K562 (cell line): ENCODE results near the gene PGLYRP4. TPM values are rescaled to one million over a fixed set of nuclear protein-coding genes. Genes with fewer than 3 reads are reported as not detected.

Experiments used
- ATAC-seq: fragments of 200-7000 bp; cut with Tn5 transposase; 3 replicates; pipeline ENCODE4 v1.9.1; 2020; ENCODE audit warnings: moderate library complexity
- BruUV-seq: library from RNA; stranded (reverse); fragments of 400-500 nt; replicated peaks from 2 replicates; lab custom pipeline; 2021; lab: Mats Ljungman, UMichigan
- CTCF ChIA-PET: fragments of 300-600 bp; formaldehyde crosslinking; extraction: SDS; loops from one replicate; lab custom pipeline; 2021; ENCODE audit warnings: low intra/inter-chr PET ratio; lab: Yijun Ruan, JAX
- POLR2A ChIA-PET: fragments of 300-600, 350-650 bp; sonication (Branson Sonifier 250); formaldehyde crosslinking; extraction: SDS; loops from one replicate; lab custom pipeline; 2021; ENCODE audit warnings: antibody characterized with exemption, inconsistent platforms; lab: Yijun Ruan, JAX
- DNase-seq, 4 experiments: peaks; one replicate each; pipeline versions ENCODE4 v3.0.0 to v3.0.0-alpha.2; 2011 to 2018; ENCODE audit warnings: low spot score in 3 of 4, mixed read lengths in 3 of 4; ENCODE audit errors: extremely low read depth in 1 of 4
- FAIRE-seq: peaks from 2 replicates; lab custom pipeline; 2011; peaks lifted over from hg19 to GRCh38; lab: Jason Lieb, UNC
- H2AFZ ChIP-seq: 2 replicates; pipeline ENCODE4 v1.6.0; 2011; ENCODE audit warnings: low read depth, low read length, control low read depth, inconsistent platforms
- H3K27ac ChIP-seq: fragments of 200-600 bp; 3 replicates; pipeline ENCODE4 v1.8.0; 2011; ENCODE audit warnings: low read depth, mild to moderate bottlenecking, control low read depth, inconsistent platforms, low read length, moderate library complexity, mixed read lengths; ENCODE audit errors: extremely low read depth
- H3K27me3 ChIP-seq, 2 experiments: fragments of 300-600 bp in 1 of 2; 2 replicates in 1 of 2; 3 replicates in 1 of 2; pipeline versions ENCODE4 v1.6.0 to v1.8.0; 2011; ENCODE audit warnings: inconsistent platforms in 2 of 2, low read length in 2 of 2, mild to moderate bottlenecking in 1 of 2, mixed read lengths in 1 of 2, moderate library complexity in 1 of 2; ENCODE audit not compliant: control insufficient read depth in 2 of 2, insufficient read depth in 2 of 2
- H3K36me3 ChIP-seq: fragments of 300-600 bp; 3 replicates; pipeline ENCODE4 v1.8.0; 2011; ENCODE audit warnings: mild to moderate bottlenecking, low read length, inconsistent platforms; ENCODE audit not compliant: control insufficient read depth, insufficient read depth
- H3K4me1 ChIP-seq, 2 experiments: fragments of 200-600 bp in 1 of 2; replicated peaks in 1 of 2; 2 replicates in 1 of 2; 3 replicates in 1 of 2; pipeline versions ENCODE4 v1.5.1 to v1.8.0; 2011; ENCODE audit warnings: inconsistent platforms in 2 of 2, low read length in 2 of 2, mild to moderate bottlenecking in 1 of 2, mixed read lengths in 1 of 2, moderate library complexity in 1 of 2; ENCODE audit not compliant: control insufficient read depth in 2 of 2, insufficient read depth in 2 of 2
- H3K4me2 ChIP-seq: 2 replicates; pipeline ENCODE4 v1.6.1; 2011; ENCODE audit warnings: low read length, control low read depth, inconsistent platforms, mixed read lengths; ENCODE audit not compliant: insufficient read depth
- H3K4me3 ChIP-seq: fragments of 200-600 bp; sonication (generic), shearing (Covaris generic); 2 replicates; pipeline ENCODE4 v1.5.1; 2016; ENCODE audit warnings: control low read depth, inconsistent platforms
- H3K79me2 ChIP-seq: fragments of 200-600 bp; 3 replicates; pipeline ENCODE4 v1.8.0; 2011; ENCODE audit warnings: low read length, inconsistent platforms; ENCODE audit not compliant: control insufficient read depth, insufficient read depth
- H3K9ac ChIP-seq, 2 experiments: 2 replicates each; pipeline versions ENCODE4 v1.6.0 to v1.6.1; 2011; ENCODE audit warnings: low read depth in 2 of 2, low read length in 2 of 2, control low read depth in 1 of 2, inconsistent platforms in 1 of 2, mild to moderate bottlenecking in 1 of 2, mixed read lengths in 1 of 2; ENCODE audit not compliant: insufficient read depth in 1 of 2
- H3K9me1 ChIP-seq: one replicate; pipeline ENCODE4 v1.6.0; 2011; ENCODE audit warnings: inconsistent platforms, mild to moderate bottlenecking, low read length, moderate library complexity; ENCODE audit not compliant: control insufficient read depth, insufficient read depth
- H3K9me3 ChIP-seq: replicated peaks from 2 replicates; pipeline ENCODE4 v1.5.1; 2011; ENCODE audit warnings: low read depth, low read length, inconsistent platforms; ENCODE audit not compliant: control insufficient read depth, insufficient read depth
- H4K20me1 ChIP-seq: replicated peaks from 2 replicates; pipeline ENCODE4 v1.6.1; 2011; ENCODE audit warnings: low read length, inconsistent platforms, mixed read lengths; ENCODE audit not compliant: control insufficient read depth, insufficient read depth
- DNMT1 ChIP-seq: fragments of 450-650 bp; IDR thresholded peaks from 2 replicates; pipeline ENCODE4 v1.6.1; 2016; ENCODE audit warnings: antibody characterized with exemption, mild to moderate bottlenecking
- EHMT2 ChIP-seq: fragments of 450-650 bp; IDR thresholded peaks from 2 replicates; pipeline ENCODE4 v1.6.1; 2018; ENCODE audit warnings: antibody characterized with exemption
- FOXJ2 ChIP-seq: fragments of 200-800 bp; sonication (Bioruptor generic); IDR thresholded peaks from 2 replicates; pipeline ENCODE4 v1.6.1; 2016; ENCODE audit warnings: missing genetic modification characterization, missing compliant biosample characterization
- PHF8 ChIP-seq: fragments of 200-600 bp; sonication (generic); IDR thresholded peaks from 2 replicates; pipeline ENCODE4 v1.6.1; 2012; ENCODE audit warnings: mixed run types, mild to moderate bottlenecking, inconsistent platforms, low read length, moderate library complexity, borderline replicate concordance
- RBM22 ChIP-seq: fragments of 200-400 bp; formaldehyde crosslinking; IDR thresholded peaks from 2 replicates; pipeline ENCODE4 v1.6.1; 2018; ENCODE audit warnings: low read length, low read depth; ENCODE audit not compliant: poor library complexity, severe bottlenecking
- ZNF316 ChIP-seq: fragments of 450-650 bp; IDR thresholded peaks from 2 replicates; pipeline ENCODE4 v1.6.1; 2016
- ZNF717 ChIP-seq: fragments of 250-450 bp; sonication (Bioruptor Pico); IDR thresholded peaks from 2 replicates; pipeline ENCODE4 v1.5.0; 2021
- WGBS: fragments of 100-300 bp; shearing (Covaris generic); methylation state at CpG from one replicate; pipeline ENCODE4 v1.1.6; 2016; ENCODE audit warnings: low coverage, mixed read lengths; ENCODE audit not compliant: insufficient coverage; ENCODE audit errors: missing lambda C conversion rate; 5-methylcytosine and 5-hydroxymethylcytosine counted together
- in situ Hi-C: fragments of 300-500 bp; cut with MboI; formaldehyde crosslinking; loops from 4 replicates; pipeline ENCODE4 v1.15.0; 2018; ENCODE audit warnings: inconsistent platforms, mixed read lengths
- intact Hi-C: fragments of 100-400 bp; cut with micrococcal nuclease; formaldehyde crosslinking; loops from 2 replicates; pipeline ENCODE4 v1.14.2; 2022
- polyA plus RNA-seq, 8 experiments: library from polyadenylated mRNA; depleted of rRNA in 4 of 8; stranded (reverse) in 5 of 8; unstranded in 3 of 8; fragments of >200 nt; fragmentation: Nextera tagmentation in 2 of 8; fragmentation: Illumina TruSeq in 1 of 8; extraction: Ambion mirVana in 2 of 8; extraction: Trizol in 1 of 8; gene quantifications; 2 replicates each; pipeline versions ENCODE4 v1.2.1 to v1.2.3, GENCODE V29; 2011 to 2014; ENCODE audit warnings: inconsistent platforms in 1 of 8, missing spikeins in 1 of 8
- total RNA-seq, 7 experiments: library from RNA; depleted of rRNA in 6 of 7; stranded (reverse); fragments of >200 nt in 6 of 7; fragmentation: Illumina TruSeq in 2 of 7; extraction: Trizol in 2 of 7; gene quantifications; 2 replicates each; pipeline versions ENCODE4 v1.2.1 to v1.2.3, GENCODE V29; 2011 to 2021; ENCODE audit warnings: low replicate concordance in 1 of 7
- TF ChIP-seq, protein P1 (sequence below): fragments of 200-600 bp; sonication (generic); IDR thresholded peaks from one replicate; pipeline ENCODE4 v1.6.1; 2012; ENCODE audit warnings: mild to moderate bottlenecking, low read depth, low read length, inconsistent platforms

Gene PGLYRP4
- total and polyA plus RNA-seq, 9 of the 15 experiments (the other 6 are each of a cell fraction or from before 2014, with no cell fraction given) = 0.06 to 0.13 (median 0.11) TPM; not detected in 6

GRCh38 chr1:153291514-153291913 is 57.1 kb downstream of the PGLYRP4 start:
- no peaks in the 10 kb centered on the region for H4K20me1 ChIP-seq
- H3K4me1 ChIP-seq = peaks cover 0 to 12% of the 10 kb centered on the region in 2 experiments; a peak in 2 of 5 replicates
- FAIRE-seq = no peak
- TF ChIP-seq ZNF717 (CRISPR knock-in tag) = no peak
- TF ChIP-seq PHF8 = no peak
- no peak for TF ChIP-seq EHMT2
- TF ChIP-seq FOXJ2 (tag) = no peak
- TF ChIP-seq, protein P1, sequence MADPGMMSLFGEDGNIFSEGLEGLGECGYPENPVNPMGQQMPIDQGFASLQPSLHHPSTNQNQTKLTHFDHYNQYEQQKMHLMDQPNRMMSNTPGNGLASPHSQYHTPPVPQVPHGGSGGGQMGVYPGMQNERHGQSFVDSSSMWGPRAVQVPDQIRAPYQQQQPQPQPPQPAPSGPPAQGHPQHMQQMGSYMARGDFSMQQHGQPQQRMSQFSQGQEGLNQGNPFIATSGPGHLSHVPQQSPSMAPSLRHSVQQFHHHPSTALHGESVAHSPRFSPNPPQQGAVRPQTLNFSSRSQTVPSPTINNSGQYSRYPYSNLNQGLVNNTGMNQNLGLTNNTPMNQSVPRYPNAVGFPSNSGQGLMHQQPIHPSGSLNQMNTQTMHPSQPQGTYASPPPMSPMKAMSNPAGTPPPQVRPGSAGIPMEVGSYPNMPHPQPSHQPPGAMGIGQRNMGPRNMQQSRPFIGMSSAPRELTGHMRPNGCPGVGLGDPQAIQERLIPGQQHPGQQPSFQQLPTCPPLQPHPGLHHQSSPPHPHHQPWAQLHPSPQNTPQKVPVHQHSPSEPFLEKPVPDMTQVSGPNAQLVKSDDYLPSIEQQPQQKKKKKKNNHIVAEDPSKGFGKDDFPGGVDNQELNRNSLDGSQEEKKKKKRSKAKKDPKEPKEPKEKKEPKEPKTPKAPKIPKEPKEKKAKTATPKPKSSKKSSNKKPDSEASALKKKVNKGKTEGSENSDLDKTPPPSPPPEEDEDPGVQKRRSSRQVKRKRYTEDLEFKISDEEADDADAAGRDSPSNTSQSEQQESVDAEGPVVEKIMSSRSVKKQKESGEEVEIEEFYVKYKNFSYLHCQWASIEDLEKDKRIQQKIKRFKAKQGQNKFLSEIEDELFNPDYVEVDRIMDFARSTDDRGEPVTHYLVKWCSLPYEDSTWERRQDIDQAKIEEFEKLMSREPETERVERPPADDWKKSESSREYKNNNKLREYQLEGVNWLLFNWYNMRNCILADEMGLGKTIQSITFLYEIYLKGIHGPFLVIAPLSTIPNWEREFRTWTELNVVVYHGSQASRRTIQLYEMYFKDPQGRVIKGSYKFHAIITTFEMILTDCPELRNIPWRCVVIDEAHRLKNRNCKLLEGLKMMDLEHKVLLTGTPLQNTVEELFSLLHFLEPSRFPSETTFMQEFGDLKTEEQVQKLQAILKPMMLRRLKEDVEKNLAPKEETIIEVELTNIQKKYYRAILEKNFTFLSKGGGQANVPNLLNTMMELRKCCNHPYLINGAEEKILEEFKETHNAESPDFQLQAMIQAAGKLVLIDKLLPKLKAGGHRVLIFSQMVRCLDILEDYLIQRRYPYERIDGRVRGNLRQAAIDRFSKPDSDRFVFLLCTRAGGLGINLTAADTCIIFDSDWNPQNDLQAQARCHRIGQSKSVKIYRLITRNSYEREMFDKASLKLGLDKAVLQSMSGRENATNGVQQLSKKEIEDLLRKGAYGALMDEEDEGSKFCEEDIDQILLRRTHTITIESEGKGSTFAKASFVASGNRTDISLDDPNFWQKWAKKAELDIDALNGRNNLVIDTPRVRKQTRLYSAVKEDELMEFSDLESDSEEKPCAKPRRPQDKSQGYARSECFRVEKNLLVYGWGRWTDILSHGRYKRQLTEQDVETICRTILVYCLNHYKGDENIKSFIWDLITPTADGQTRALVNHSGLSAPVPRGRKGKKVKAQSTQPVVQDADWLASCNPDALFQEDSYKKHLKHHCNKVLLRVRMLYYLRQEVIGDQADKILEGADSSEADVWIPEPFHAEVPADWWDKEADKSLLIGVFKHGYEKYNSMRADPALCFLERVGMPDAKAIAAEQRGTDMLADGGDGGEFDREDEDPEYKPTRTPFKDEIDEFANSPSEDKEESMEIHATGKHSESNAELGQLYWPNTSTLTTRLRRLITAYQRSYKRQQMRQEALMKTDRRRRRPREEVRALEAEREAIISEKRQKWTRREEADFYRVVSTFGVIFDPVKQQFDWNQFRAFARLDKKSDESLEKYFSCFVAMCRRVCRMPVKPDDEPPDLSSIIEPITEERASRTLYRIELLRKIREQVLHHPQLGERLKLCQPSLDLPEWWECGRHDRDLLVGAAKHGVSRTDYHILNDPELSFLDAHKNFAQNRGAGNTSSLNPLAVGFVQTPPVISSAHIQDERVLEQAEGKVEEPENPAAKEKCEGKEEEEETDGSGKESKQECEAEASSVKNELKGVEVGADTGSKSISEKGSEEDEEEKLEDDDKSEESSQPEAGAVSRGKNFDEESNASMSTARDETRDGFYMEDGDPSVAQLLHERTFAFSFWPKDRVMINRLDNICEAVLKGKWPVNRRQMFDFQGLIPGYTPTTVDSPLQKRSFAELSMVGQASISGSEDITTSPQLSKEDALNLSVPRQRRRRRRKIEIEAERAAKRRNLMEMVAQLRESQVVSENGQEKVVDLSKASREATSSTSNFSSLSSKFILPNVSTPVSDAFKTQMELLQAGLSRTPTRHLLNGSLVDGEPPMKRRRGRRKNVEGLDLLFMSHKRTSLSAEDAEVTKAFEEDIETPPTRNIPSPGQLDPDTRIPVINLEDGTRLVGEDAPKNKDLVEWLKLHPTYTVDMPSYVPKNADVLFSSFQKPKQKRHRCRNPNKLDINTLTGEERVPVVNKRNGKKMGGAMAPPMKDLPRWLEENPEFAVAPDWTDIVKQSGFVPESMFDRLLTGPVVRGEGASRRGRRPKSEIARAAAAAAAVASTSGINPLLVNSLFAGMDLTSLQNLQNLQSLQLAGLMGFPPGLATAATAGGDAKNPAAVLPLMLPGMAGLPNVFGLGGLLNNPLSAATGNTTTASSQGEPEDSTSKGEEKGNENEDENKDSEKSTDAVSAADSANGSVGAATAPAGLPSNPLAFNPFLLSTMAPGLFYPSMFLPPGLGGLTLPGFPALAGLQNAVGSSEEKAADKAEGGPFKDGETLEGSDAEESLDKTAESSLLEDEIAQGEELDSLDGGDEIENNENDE = no peak
- TF ChIP-seq ZNF316 = peak; percentile 44; the same call in 1 of the 2 replicates
- no peak for TF ChIP-seq RBM22
- no peak for TF ChIP-seq DNMT1
- TF ChIP-seq, all 486 proteins: peak for 1
- in situ Hi-C loops (no loop called here), intact Hi-C loops (no loop called here)
- H3K27ac ChIP-seq = no peak overlapping the region
- H2AFZ ChIP-seq = no peak overlapping the region
- BruUV-seq = no TSS peak
- ATAC-seq = no peak
- H3K9me1 ChIP-seq = no peaks in the 10 kb centered on the region
- H3K79me2 ChIP-seq = no peaks in the 10 kb centered on the region
- peaks cover 6 to 34% of the 10 kb centered on the region in 2 experiments; a peak in 4 of 5 replicates for H3K27me3 ChIP-seq
- no peaks in the 10 kb centered on the region for H3K9me3 ChIP-seq
- H3K4me3 ChIP-seq = no peak overlapping the region
- no peak overlapping the region for H3K9ac ChIP-seq
- 14% methylated on average over 5 of the region's 5 CpGs for WGBS
- no peaks in the 10 kb centered on the region for H3K36me3 ChIP-seq
- POLR2A ChIA-PET = interaction anchor here (1.0 kb wide), 1 partner anchor 94 kb away, joined by 8 read pairs; no protein-coding TSS in a partner anchor
- no peak for DNase-seq
- no peak overlapping the region for H3K4me2 ChIP-seq
- CTCF ChIA-PET = interaction anchor here (0.5 kb wide), 1 partner anchor 163 kb away, joined by 4 read pairs; no protein-coding TSS in a partner anchor
